MM.1S (cell line): ENCODE data around the gene THBS3.

Experiments
- DNase-seq: peaks from one replicate; pipeline ENCODE4 v3.0.0-alpha.2; 2015
- H2AFZ ChIP-seq: fragments of 300-600 bp; sonication (generic); 2 replicates; pipeline ENCODE4 v1.6.0; 2016; ENCODE audit warnings: antibody characterized with exemption, low read length
- H3F3A ChIP-seq: fragments of 300-600 bp; sonication (generic); 2 replicates; pipeline ENCODE4 v1.6.1; 2016; ENCODE audit warnings: mild to moderate bottlenecking, antibody characterized with exemption, low read length, moderate library complexity, mixed read lengths; ENCODE audit not compliant: insufficient read depth
- H3K27ac ChIP-seq: fragments of 300-600 bp; sonication (generic); 2 replicates; pipeline ENCODE4 v1.5.1; 2016; ENCODE audit warnings: mild to moderate bottlenecking, low read length
- H3K27me3 ChIP-seq: fragments of 300-600 bp; sonication (generic); replicated peaks from 2 replicates; pipeline ENCODE4 v1.6.0; 2016; ENCODE audit warnings: low read length; ENCODE audit not compliant: insufficient read depth
- H3K36me3 ChIP-seq: fragments of 300-600 bp; sonication (generic); replicated peaks from 2 replicates; pipeline ENCODE4 v1.6.1; 2016; ENCODE audit warnings: mild to moderate bottlenecking, low read length, mixed read lengths; ENCODE audit not compliant: insufficient read depth
- H3K4me1 ChIP-seq: fragments of 300-600 bp; sonication (generic); 2 replicates; pipeline ENCODE4 v1.6.1; 2016; ENCODE audit warnings: low read length, mixed read lengths
- H3K4me2 ChIP-seq: fragments of 300-600 bp; sonication (generic); 2 replicates; pipeline ENCODE4 v1.6.0; 2016; ENCODE audit warnings: low read depth, low read length
- H3K4me3 ChIP-seq: fragments of 300-600 bp; sonication (generic); 2 replicates; pipeline ENCODE4 v1.5.1; 2016; ENCODE audit warnings: low read length, mixed read lengths
- H3K79me2 ChIP-seq: fragments of 300-600 bp; sonication (generic); 2 replicates; pipeline ENCODE4 v1.6.1; 2016; ENCODE audit warnings: mixed run types, low read length, mixed read lengths
- H3K9ac ChIP-seq: fragments of 300-600 bp; sonication (generic); 2 replicates; pipeline ENCODE4 v1.6.1; 2016; ENCODE audit warnings: low read length, mixed read lengths
- H3K9me2 ChIP-seq: fragments of 300-600 bp; sonication (generic); replicated peaks from 2 replicates; pipeline ENCODE4 v1.6.1; 2016; ENCODE audit warnings: mild to moderate bottlenecking, low read length, mixed read lengths; ENCODE audit not compliant: insufficient read depth
- H3K9me3 ChIP-seq: fragments of 300-600 bp; sonication (generic); replicated peaks from 2 replicates; pipeline ENCODE4 v1.6.1; 2016; ENCODE audit warnings: mild to moderate bottlenecking, low read length, mixed read lengths; ENCODE audit not compliant: insufficient read depth
- H4K20me1 ChIP-seq: fragments of 300-600 bp; sonication (generic); 2 replicates; pipeline ENCODE4 v1.6.1; 2016; ENCODE audit warnings: mild to moderate bottlenecking, low read length, moderate library complexity, mixed read lengths; ENCODE audit not compliant: insufficient read depth
- EZH2 ChIP-seq: fragments of 300-600 bp; sonication (generic); optimal IDR thresholded peaks from 2 replicates; pipeline ENCODE3; 2017; ENCODE audit warnings: low read depth, mild to moderate bottlenecking, antibody characterized with exemption, low read length, mixed read lengths
- EZH2phosphoT487 ChIP-seq: fragments of 300-600 bp; sonication (generic); IDR thresholded peaks from 2 replicates; pipeline ENCODE4 v1.6.1; 2018; ENCODE audit warnings: antibody characterized with exemption, low read length
- TF ChIP-seq, protein P1 (sequence below): fragments of 300-600 bp; sonication (generic); IDR thresholded peaks from 2 replicates; pipeline ENCODE4 v1.5.1; 2016; ENCODE audit warnings: antibody characterized with exemption, low read length, mixed read lengths

THBS3 gene

DNA sequence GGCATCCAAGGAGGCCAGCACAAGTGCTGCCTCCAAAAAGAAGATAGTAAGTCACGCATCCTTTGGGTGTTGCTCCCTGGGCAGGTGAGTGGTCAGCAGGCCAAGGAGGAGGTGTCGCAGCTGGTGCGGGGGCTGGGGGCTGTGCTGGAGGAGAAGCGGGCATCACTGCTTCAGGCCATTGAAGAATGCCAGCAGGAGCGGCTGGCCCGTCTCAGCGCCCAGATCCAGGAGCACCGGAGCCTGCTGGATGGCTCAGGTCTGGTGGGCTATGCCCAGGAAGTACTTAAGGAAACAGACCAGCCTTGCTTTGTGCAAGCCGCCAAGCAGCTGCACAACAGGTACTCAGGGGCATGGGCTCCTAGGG lies 29.8 kb downstream of the THBS3 start:
- Histone ChIP-seq H3F3A (no peaks in the 10 kb centered on the region), H3K27ac (no peak overlapping the region), H3K9ac (no peak overlapping the region), H3K4me3 (no peak overlapping the region), H3K4me2 (no peak overlapping the region), H3K4me1 (peaks cover 13% of the 10 kb centered on the region), H4K20me1 (no peaks in the 10 kb centered on the region), H3K9me2 (no peaks in the 10 kb centered on the region), H3K36me3 (no peaks in the 10 kb centered on the region), H3K79me2 (peaks cover 2% of the 10 kb centered on the region), H3K9me3 (no peaks in the 10 kb centered on the region), H3K27me3 (peaks cover 59% of the 10 kb centered on the region), H2AFZ (no peak overlapping the region)
- no peak for TF ChIP-seq EZH2phosphoT487
- TF ChIP-seq, protein P1, sequence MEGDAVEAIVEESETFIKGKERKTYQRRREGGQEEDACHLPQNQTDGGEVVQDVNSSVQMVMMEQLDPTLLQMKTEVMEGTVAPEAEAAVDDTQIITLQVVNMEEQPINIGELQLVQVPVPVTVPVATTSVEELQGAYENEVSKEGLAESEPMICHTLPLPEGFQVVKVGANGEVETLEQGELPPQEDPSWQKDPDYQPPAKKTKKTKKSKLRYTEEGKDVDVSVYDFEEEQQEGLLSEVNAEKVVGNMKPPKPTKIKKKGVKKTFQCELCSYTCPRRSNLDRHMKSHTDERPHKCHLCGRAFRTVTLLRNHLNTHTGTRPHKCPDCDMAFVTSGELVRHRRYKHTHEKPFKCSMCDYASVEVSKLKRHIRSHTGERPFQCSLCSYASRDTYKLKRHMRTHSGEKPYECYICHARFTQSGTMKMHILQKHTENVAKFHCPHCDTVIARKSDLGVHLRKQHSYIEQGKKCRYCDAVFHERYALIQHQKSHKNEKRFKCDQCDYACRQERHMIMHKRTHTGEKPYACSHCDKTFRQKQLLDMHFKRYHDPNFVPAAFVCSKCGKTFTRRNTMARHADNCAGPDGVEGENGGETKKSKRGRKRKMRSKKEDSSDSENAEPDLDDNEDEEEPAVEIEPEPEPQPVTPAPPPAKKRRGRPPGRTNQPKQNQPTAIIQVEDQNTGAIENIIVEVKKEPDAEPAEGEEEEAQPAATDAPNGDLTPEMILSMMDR, result no peak
- no peak for TF ChIP-seq EZH2
- DNase-seq, result no peak

DNA sequence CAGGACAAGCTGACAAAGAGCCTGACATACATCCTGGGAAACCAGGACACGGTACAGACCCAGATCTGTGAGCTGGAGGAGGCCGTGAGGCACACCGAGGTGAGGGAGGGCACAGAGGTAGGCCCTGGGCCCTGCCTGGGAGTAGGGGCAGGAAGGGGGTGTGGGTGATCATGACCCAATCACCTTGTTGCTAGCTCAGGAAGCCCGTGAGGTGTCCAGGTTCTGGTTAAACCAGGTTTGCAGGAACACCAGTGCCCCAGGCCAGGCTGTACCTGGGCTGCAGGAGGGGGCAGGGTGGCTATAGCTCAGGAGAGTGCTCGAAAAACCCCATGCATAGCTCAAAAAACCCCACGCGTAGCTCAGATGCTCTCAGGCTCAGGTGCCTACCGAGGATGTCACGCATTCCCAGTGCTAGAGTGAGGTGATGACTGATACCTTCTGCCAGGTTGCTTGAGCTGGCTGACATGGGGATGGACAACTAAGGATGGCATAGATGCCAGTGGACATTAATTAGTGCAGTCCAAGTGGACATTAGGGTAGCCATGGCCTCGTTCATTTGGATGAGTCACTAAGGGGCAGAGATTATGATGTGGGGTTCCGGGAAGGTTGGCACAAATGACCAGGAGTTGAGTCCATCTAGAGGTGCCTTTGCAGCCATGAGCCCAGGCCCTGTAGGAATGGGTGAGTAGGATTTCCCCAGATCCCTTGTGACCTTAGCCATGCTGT lies 30.3 kb downstream of the THBS3 start:
- Histone ChIP-seq H2AFZ (no peak overlapping the region), H4K20me1 (no peaks in the 10 kb centered on the region), H3K4me1 (peaks cover 14% of the 10 kb centered on the region), H3K27ac (no peak overlapping the region), H3K4me3 (no peak overlapping the region), H3K27me3 (peaks cover 57% of the 10 kb centered on the region), H3F3A (no peaks in the 10 kb centered on the region), H3K79me2 (peaks cover 7% of the 10 kb centered on the region), H3K9me3 (no peaks in the 10 kb centered on the region), H3K36me3 (no peaks in the 10 kb centered on the region), H3K9me2 (no peaks in the 10 kb centered on the region), H3K4me2 (no peak overlapping the region), H3K9ac (no peak overlapping the region)
- no peak for DNase-seq
- TF ChIP-seq EZH2phosphoT487, result no peak
- TF ChIP-seq, protein P1, result no peak
- no peak for TF ChIP-seq EZH2

GRCh38 chr1:155176544-155177071 lies 31.1 kb downstream of the THBS3 start:
- Histone ChIP-seq H3K4me1 (peaks cover 21% of the 10 kb centered on the region), H3K4me2 (no peak overlapping the region), H3K27me3 (peaks cover 49% of the 10 kb centered on the region), H4K20me1 (no peaks in the 10 kb centered on the region), H3F3A (no peaks in the 10 kb centered on the region), H3K4me3 (no peak overlapping the region), H3K9me3 (no peaks in the 10 kb centered on the region), H3K9ac (no peak overlapping the region), H3K9me2 (no peaks in the 10 kb centered on the region), H3K36me3 (no peaks in the 10 kb centered on the region), H2AFZ (no peak overlapping the region), H3K79me2 (peaks cover 15% of the 10 kb centered on the region), H3K27ac (no peak overlapping the region)
- DNase-seq, result peak; percentile 87
- no peak for TF ChIP-seq EZH2phosphoT487
- TF ChIP-seq EZH2, result no peak
- TF ChIP-seq, protein P1, result peak; percentile 100
